WTC11 (cell line): ENCODE results near the gene HPN. TPM values are rescaled to one million over a fixed set of nuclear protein-coding genes. Genes with fewer than 3 reads are reported as not detected.

Experiments
- ATAC-seq: fragments of 200-7000 bp; cut with Tn5 transposase; 2 replicates; pipeline ENCODE4 v1.10.0; 2021; ENCODE audit warnings: mild to moderate bottlenecking, moderate library complexity
- CTCF ChIA-PET: fragments of 300-600 bp; sonication (Branson Sonifier 250); formaldehyde crosslinking; loops from one replicate; lab custom pipeline; 2021; ENCODE audit warnings: antibody characterized with exemption; lab: Charles Lee
- POLR2A ChIA-PET: fragments of 350-600 bp; sonication (Branson Sonifier 250); formaldehyde crosslinking; loops from one replicate; lab custom pipeline; 2021; ENCODE audit warnings: antibody characterized with exemption; lab: Charles Lee
- DNase-seq: peaks from one replicate; pipeline ENCODE4 v3.0.0; 2021; ENCODE audit warnings: low spot score
- H3K27ac Mint-ChIP-seq: 2 replicates; pipeline ENCODE4 v1.8.0; 2021; ENCODE audit warnings: mixed read lengths
- H3K27me3 Mint-ChIP-seq: 2 replicates; pipeline ENCODE4 v1.8.0; 2021; ENCODE audit warnings: low read depth, mild to moderate bottlenecking, moderate library complexity, mixed read lengths
- H3K36me3 Mint-ChIP-seq: 2 replicates; pipeline ENCODE4 v1.8.0; 2021; ENCODE audit warnings: mixed read lengths
- H3K4me1 Mint-ChIP-seq: 2 replicates; pipeline ENCODE4 v1.8.0; 2022; ENCODE audit warnings: mixed read lengths
- H3K4me3 Mint-ChIP-seq: 2 replicates; pipeline ENCODE4 v1.8.0; 2021; ENCODE audit warnings: mild to moderate bottlenecking, moderate library complexity, mixed read lengths
- H3K9me3 Mint-ChIP-seq: 2 replicates; pipeline ENCODE4 v1.8.0; 2021; ENCODE audit warnings: mixed read lengths
- CREM ChIP-seq: sonication (generic); formaldehyde crosslinking; IDR thresholded peaks from 2 replicates; pipeline ENCODE4 v1.8.1; 2022; ENCODE audit warnings: mild to moderate bottlenecking, missing genetic modification reagents, moderate library complexity
- E2F5 ChIP-seq: sonication (generic); formaldehyde crosslinking; IDR thresholded peaks from 2 replicates; pipeline ENCODE4 v1.8.1; 2022; ENCODE audit warnings: mild to moderate bottlenecking, moderate library complexity, missing genetic modification reagents
- FOXJ3 ChIP-seq: sonication (generic); formaldehyde crosslinking; IDR thresholded peaks from 2 replicates; pipeline ENCODE4 v1.9.0; 2021; ENCODE audit warnings: missing genetic modification reagents, mild to moderate bottlenecking, borderline replicate concordance
- FOXP1 ChIP-seq: sonication (generic); formaldehyde crosslinking; IDR thresholded peaks from 2 replicates; pipeline ENCODE4 v1.8.0; 2022; ENCODE audit warnings: missing genetic modification reagents, mild to moderate bottlenecking, moderate library complexity, borderline replicate concordance
- JUN ChIP-seq: sonication (generic); formaldehyde crosslinking; IDR thresholded peaks from 2 replicates; pipeline ENCODE4 v1.8.0; 2023; ENCODE audit warnings: mild to moderate bottlenecking, missing genetic modification reagents
- NFE2L1 ChIP-seq: sonication (generic); formaldehyde crosslinking; IDR thresholded peaks from 2 replicates; pipeline ENCODE4 v1.8.1; 2023; ENCODE audit warnings: missing genetic modification reagents
- NR1H2 ChIP-seq: sonication (generic); formaldehyde crosslinking; IDR thresholded peaks from 2 replicates; pipeline ENCODE4 v1.9.0; 2021; ENCODE audit warnings: mild to moderate bottlenecking, moderate library complexity, missing genetic modification reagents
- NR2C2 ChIP-seq: sonication (generic); formaldehyde crosslinking; IDR thresholded peaks from 2 replicates; pipeline ENCODE4 v1.8.0; 2022; ENCODE audit warnings: mild to moderate bottlenecking, missing genetic modification reagents
- PRDM15 ChIP-seq: sonication (generic); formaldehyde crosslinking; IDR thresholded peaks from 2 replicates; pipeline ENCODE4 v1.8.0; 2022; ENCODE audit warnings: missing genetic modification reagents
- TCF7 ChIP-seq: sonication (generic); formaldehyde crosslinking; IDR thresholded peaks from 2 replicates; pipeline ENCODE4 v1.8.0; 2022; ENCODE audit warnings: mild to moderate bottlenecking, low read depth, missing genetic modification reagents, moderate library complexity
- TEAD1 ChIP-seq: sonication (generic); formaldehyde crosslinking; IDR thresholded peaks from 2 replicates; pipeline ENCODE4 v1.8.0; 2022; ENCODE audit warnings: mild to moderate bottlenecking, missing genetic modification reagents
- TEAD4 ChIP-seq: sonication (generic); formaldehyde crosslinking; IDR thresholded peaks from 2 replicates; pipeline ENCODE4 v1.8.0; 2022; ENCODE audit warnings: mild to moderate bottlenecking, missing genetic modification reagents
- TP53 ChIP-seq: sonication (generic); formaldehyde crosslinking; IDR thresholded peaks from 2 replicates; pipeline ENCODE4 v1.8.1; 2023; ENCODE audit warnings: mild to moderate bottlenecking, missing genetic modification reagents
- ZNF423 ChIP-seq: fragments of 250-450 bp; sonication (Bioruptor Pico); IDR thresholded peaks from 2 replicates; pipeline ENCODE4 v2.1.2; 2022; ENCODE audit warnings: mild to moderate bottlenecking, moderate library complexity
- ZNF425 ChIP-seq: fragments of 250-450 bp; sonication (Bioruptor Pico); conservative IDR thresholded peaks from 2 replicates; pipeline ENCODE4 v1.9.0; 2021; ENCODE audit warnings: mild to moderate bottlenecking
- total RNA-seq: library from RNA; stranded (reverse); gene quantifications from 3 replicates; pipeline ENCODE4 v1.2.3, GENCODE V29; 2021
- TF ChIP-seq, protein P1 (sequence below): sonication (generic); formaldehyde crosslinking; IDR thresholded peaks from 2 replicates; pipeline ENCODE4 v1.8.1; 2023; ENCODE audit warnings: mild to moderate bottlenecking, missing genetic modification reagents
- TF ChIP-seq, protein P2 (sequence below): fragments of 250-450 bp; sonication (Bioruptor Pico); IDR thresholded peaks from 2 replicates; pipeline ENCODE4 v1.8.0; 2021; ENCODE audit warnings: mild to moderate bottlenecking
- TF ChIP-seq, protein P3 (sequence below): sonication (generic); formaldehyde crosslinking; IDR thresholded peaks from 2 replicates; pipeline ENCODE4 v1.8.1; 2022; ENCODE audit warnings: low read depth, mild to moderate bottlenecking, moderate library complexity, missing genetic modification reagents, borderline replicate concordance

The HPN gene
- total RNA-seq, 1 experiment from 2014 or later: 20.8 TPM

GRCh38 chr19:35025969-35026368, 15.6 kb upstream of the HPN start:
- Mint-ChIP-seq H3K4me3 (no peak overlapping the region), H3K27me3 (peaks cover 10% of the 10 kb centered on the region), H3K9me3 (no peaks in the 10 kb centered on the region), H3K27ac (no peak overlapping the region), H3K36me3 (peaks cover 56% of the 10 kb centered on the region), H3K4me1 (no peaks in the 10 kb centered on the region)
- TF ChIP-seq PRDM15 (CRISPR knock-in tag): no peak
- TF ChIP-seq TEAD4 (CRISPR knock-in tag): no peak
- TF ChIP-seq TEAD1 (CRISPR knock-in tag): no peak
- no peak for TF ChIP-seq CREM
- no peak for TF ChIP-seq ZNF425 (CRISPR knock-in tag)
- TF ChIP-seq JUN (CRISPR knock-in tag): no peak
- TF ChIP-seq, protein P1, sequence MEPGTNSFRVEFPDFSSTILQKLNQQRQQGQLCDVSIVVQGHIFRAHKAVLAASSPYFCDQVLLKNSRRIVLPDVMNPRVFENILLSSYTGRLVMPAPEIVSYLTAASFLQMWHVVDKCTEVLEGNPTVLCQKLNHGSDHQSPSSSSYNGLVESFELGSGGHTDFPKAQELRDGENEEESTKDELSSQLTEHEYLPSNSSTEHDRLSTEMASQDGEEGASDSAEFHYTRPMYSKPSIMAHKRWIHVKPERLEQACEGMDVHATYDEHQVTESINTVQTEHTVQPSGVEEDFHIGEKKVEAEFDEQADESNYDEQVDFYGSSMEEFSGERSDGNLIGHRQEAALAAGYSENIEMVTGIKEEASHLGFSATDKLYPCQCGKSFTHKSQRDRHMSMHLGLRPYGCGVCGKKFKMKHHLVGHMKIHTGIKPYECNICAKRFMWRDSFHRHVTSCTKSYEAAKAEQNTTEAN (CRISPR knock-in tag): no peak
- no peak for TF ChIP-seq TCF7 (CRISPR knock-in tag)
- TF ChIP-seq TP53: no peak
- TF ChIP-seq, protein P2, sequence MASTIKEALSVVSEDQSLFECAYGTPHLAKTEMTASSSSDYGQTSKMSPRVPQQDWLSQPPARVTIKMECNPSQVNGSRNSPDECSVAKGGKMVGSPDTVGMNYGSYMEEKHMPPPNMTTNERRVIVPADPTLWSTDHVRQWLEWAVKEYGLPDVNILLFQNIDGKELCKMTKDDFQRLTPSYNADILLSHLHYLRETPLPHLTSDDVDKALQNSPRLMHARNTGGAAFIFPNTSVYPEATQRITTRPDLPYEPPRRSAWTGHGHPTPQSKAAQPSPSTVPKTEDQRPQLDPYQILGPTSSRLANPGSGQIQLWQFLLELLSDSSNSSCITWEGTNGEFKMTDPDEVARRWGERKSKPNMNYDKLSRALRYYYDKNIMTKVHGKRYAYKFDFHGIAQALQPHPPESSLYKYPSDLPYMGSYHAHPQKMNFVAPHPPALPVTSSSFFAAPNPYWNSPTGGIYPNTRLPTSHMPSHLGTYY (CRISPR knock-in tag): no peak
- no peak for TF ChIP-seq ZNF423 (CRISPR knock-in tag)
- no peak for TF ChIP-seq NR1H2 (CRISPR knock-in tag)
- no peak for TF ChIP-seq FOXJ3 (CRISPR knock-in tag)
- TF ChIP-seq, protein P3, sequence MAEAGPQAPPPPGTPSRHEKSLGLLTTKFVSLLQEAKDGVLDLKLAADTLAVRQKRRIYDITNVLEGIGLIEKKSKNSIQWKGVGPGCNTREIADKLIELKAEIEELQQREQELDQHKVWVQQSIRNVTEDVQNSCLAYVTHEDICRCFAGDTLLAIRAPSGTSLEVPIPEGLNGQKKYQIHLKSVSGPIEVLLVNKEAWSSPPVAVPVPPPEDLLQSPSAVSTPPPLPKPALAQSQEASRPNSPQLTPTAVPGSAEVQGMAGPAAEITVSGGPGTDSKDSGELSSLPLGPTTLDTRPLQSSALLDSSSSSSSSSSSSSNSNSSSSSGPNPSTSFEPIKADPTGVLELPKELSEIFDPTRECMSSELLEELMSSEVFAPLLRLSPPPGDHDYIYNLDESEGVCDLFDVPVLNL (CRISPR knock-in tag): no peak
- no peak for TF ChIP-seq E2F5 (CRISPR knock-in tag)
- no peak for TF ChIP-seq NFE2L1
- TF ChIP-seq NR2C2 (CRISPR knock-in tag): no peak
- TF ChIP-seq FOXP1: no peak
- CTCF ChIA-PET: interaction anchor here (1.5 to 1.9 kb wide), 2 partner anchors 18 to 51 kb away, joined by 5 to 10 read pairs; no protein-coding TSS in a partner anchor
- DNase-seq (no peak), ATAC-seq (no peak)
- POLR2A ChIA-PET: no interaction called here
